A549 (cell line): ENCODE data around the gene KRT222. TPM values are rescaled to one million over a fixed set of nuclear protein-coding genes. Genes with fewer than 3 reads are reported as not detected.
A peak's percentile ranks its signal among the peaks of the same experiment; 100 is the strongest.

Experiments
- ATAC-seq, 2 experiments: fragments of 200-7000 bp in 1 of 2; fragments of >200 bp in 1 of 2; cut with Nextera tagmentation in 1 of 2; cut with Tn5 transposase in 1 of 2; 3 replicates each; pipeline versions ENCODE4 v1.8.0 to v1.9.1; 2018 to 2020; ENCODE audit warnings: mild to moderate bottlenecking in 1 of 2, moderate library complexity in 1 of 2
- CTCF ChIA-PET: fragments of 300-600 bp; sonication (Branson Sonifier 250); formaldehyde crosslinking; extraction: SDS; loops from one replicate; lab custom pipeline; 2021; ENCODE audit warnings: antibody characterized with exemption, inconsistent platforms; lab: Yijun Ruan, JAX
- POLR2A ChIA-PET: fragments of 350-600 bp; formaldehyde crosslinking; extraction: SDS; loops from one replicate; lab custom pipeline; 2021; ENCODE audit warnings: antibody characterized with exemption, inconsistent platforms; lab: Yijun Ruan, JAX
- DNase-seq, 2 experiments: peaks; one replicate each; pipeline versions ENCODE4 v3.0.0 to v3.0.0-alpha.2; 2011 to 2016; ENCODE audit warnings: low read depth in 1 of 2, low spot score in 1 of 2
- FAIRE-seq: peaks from 2 replicates; lab custom pipeline; 2011; peaks lifted over from hg19 to GRCh38; lab: Jason Lieb, UNC
- H3K27ac ChIP-seq, 2 experiments: fragments of >200 bp; sonication (Bioruptor Twin); formaldehyde crosslinking; 3 replicates each; pipeline ENCODE4 v1.5.1; 2016 to 2017
- H3K4me1 ChIP-seq: fragments of >200 bp; sonication (Bioruptor Twin); formaldehyde crosslinking; 3 replicates; pipeline ENCODE4 v1.6.1; 2016
- H3K4me2 ChIP-seq: fragments of >200 bp; sonication (Bioruptor Twin); formaldehyde crosslinking; 3 replicates; pipeline ENCODE4 v1.6.1; 2016
- H3K4me3 ChIP-seq: fragments of >200 bp; sonication (Bioruptor Twin); formaldehyde crosslinking; 3 replicates; pipeline ENCODE4 v1.5.1; 2016
- H3K9me3 ChIP-seq: fragments of >200 bp; sonication (Bioruptor Twin); formaldehyde crosslinking; 3 replicates; pipeline ENCODE4 v1.6.1; 2016
- CHD2 ChIP-seq: fragments of 150-350 bp; IDR thresholded peaks from 2 replicates; pipeline ENCODE4 v1.6.1; 2014; ENCODE audit warnings: low read length; ENCODE audit not compliant: partially characterized antibody
- EHMT2 ChIP-seq: fragments of 200-600 bp; sonication (generic); IDR thresholded peaks from 2 replicates; pipeline ENCODE4 v1.6.1; 2016; ENCODE audit warnings: antibody characterized with exemption, low read depth, mild to moderate bottlenecking, moderate library complexity
- HDAC2 ChIP-seq: fragments of 200-600 bp; sonication (generic); IDR thresholded peaks from 2 replicates; pipeline ENCODE4 v1.6.1; 2016
- MAFK ChIP-seq: fragments of 450-650 bp; IDR thresholded peaks from 2 replicates; pipeline ENCODE4 v1.6.1; 2014; ENCODE audit not compliant: partially characterized antibody
- NFE2L2 ChIP-seq: fragments of 150-350 bp; conservative IDR thresholded peaks from 2 replicates; pipeline ENCODE4 v1.6.1; 2014; ENCODE audit warnings: low read length
- NPAS2 ChIP-seq: fragments of 250-450 bp; sonication (Bioruptor Pico); IDR thresholded peaks from 2 replicates; pipeline ENCODE4 v1.8.0; 2022; ENCODE audit warnings: mild to moderate bottlenecking, moderate library complexity, borderline replicate concordance
- RARB ChIP-seq: fragments of 250-450 bp; sonication (Bioruptor Pico); IDR thresholded peaks from 2 replicates; pipeline ENCODE4 v1.8.0; 2021; ENCODE audit warnings: mild to moderate bottlenecking, moderate library complexity
- SMC3 ChIP-seq: fragments of >200 bp; sonication (Bioruptor Twin); formaldehyde crosslinking; IDR thresholded peaks from 3 replicates; pipeline ENCODE4 v1.6.1; 2018; ENCODE audit warnings: inconsistent platforms
- WGBS: methylation state at CpG from one replicate; pipeline ENCODE4 v1.1.6; 2017; ENCODE audit errors: missing lambda C conversion rate; 5-methylcytosine and 5-hydroxymethylcytosine counted together
- polyA plus RNA-seq, 4 experiments: library from polyadenylated mRNA; depleted of rRNA in 3 of 4; stranded (reverse); fragments of >200 nt; fragmentation: RNase III in 1 of 4; extraction: RNeasy Plus Mini Kit Qiagen cat#74134 plus additional on column Dnase treatment in 1 of 4; gene quantifications; 2 replicates in 3 of 4; 3 replicates in 1 of 4; pipeline ENCODE4 v1.2.3, GENCODE V29; 2011 to 2017
- TF ChIP-seq, protein P1 (sequence below): fragments of 250-450 bp; sonication (Bioruptor Pico); IDR thresholded peaks from 2 replicates; pipeline ENCODE4 v1.5.0; 2020; ENCODE audit warnings: low read depth, mild to moderate bottlenecking, moderate library complexity
- TF ChIP-seq, protein P2 (sequence below): fragments of 200-600 bp; sonication (generic); IDR thresholded peaks from 2 replicates; pipeline ENCODE4 v1.6.1; 2016; ENCODE audit warnings: antibody characterized with exemption, mild to moderate bottlenecking, moderate library complexity
- TF ChIP-seq, protein P3 (sequence below): fragments of >200 bp; sonication (Bioruptor Twin); formaldehyde crosslinking; IDR thresholded peaks from 3 replicates; pipeline ENCODE4 v1.5.1; 2016
- TF ChIP-seq, protein P4 (sequence below): fragments of 150-350 bp; IDR thresholded peaks from 2 replicates; pipeline ENCODE4 v1.6.1; 2014; ENCODE audit warnings: low read depth, mild to moderate bottlenecking, low read length
- TF ChIP-seq, protein P5 (sequence below): fragments of 450-650 bp; IDR thresholded peaks from 2 replicates; pipeline ENCODE4 v1.6.1; 2014; ENCODE audit warnings: antibody characterized with exemption

Gene KRT222
- polyA plus RNA-seq, 2 of the 4 experiments (the other 2 are of a cell fraction): 1.8 TPM

DNA sequence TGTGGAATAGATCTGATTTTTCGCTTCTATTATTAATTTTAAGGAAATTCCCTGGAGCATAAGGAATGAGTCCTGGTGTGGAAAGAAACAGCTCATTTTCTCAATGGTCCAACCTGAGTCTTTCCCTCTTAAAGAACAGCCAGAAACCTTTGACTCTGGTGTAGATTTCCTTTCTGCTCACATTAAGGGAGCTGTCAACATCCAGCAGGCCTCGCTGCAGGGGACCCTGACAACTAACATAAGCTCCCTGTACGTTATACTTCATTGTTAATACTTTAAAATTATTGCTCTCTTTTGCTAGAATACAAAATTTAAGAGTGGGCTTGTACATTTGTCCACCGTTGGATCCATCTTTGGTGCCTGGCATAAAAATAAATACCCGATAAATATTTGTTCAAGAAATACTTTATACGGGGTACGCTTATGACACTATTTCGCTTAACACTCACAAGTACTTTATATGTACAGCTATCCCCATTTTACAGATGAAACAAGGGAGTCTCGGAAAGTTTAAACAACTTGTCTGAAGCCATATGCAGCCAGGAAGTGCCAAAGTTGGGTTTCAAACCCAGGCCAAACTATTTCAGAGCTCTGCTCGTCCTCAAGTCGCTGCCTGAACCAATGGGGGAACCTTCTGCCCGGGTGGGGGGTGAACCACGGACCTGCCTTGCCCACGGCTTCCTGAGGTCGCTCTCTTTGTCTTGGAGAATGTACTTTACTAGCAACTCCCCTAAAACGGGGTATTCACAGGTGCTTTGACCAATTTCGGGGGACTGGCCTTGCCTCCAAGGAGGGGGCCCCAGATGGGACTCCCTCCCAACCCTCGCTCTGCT is 18.0 kb downstream of the KRT222 start:
- CTCF ChIA-PET: interaction anchor here (0.6 to 3.2 kb wide), 7 partner anchors 13 to 1020 kb away, joined by 3 to 18 read pairs (median 5); no protein-coding TSS in a partner anchor
- DNase-seq: peak in 1 of 2 experiments; percentile 69

DNA sequence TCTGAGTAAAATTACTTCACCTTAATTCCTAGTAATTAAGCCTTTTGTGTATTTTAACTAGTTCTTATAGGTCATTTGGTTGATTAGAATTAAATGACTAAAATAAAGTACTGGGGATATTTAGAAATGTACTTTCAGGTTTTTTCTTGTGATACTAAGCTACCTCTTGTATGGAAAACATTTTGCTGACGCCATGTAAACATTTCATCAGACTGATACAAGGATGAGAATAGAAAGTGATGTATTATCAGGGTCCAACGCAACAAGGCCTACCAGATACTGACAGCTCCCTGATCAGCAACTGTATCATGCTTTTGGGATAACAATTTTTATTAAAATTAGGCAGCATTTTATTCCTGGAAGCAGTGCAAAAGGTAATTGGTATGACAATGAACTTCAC is 19.0 kb downstream of the KRT222 start:
- H3K4me1 ChIP-seq: peaks cover 26% of the 10 kb centered on the region
- CTCF ChIA-PET: interaction anchor here (1.5 to 3.2 kb wide), 3 partner anchors 26 to 146 kb away, joined by 5 to 18 read pairs (median 6); no protein-coding TSS in a partner anchor
- POLR2A ChIA-PET: interaction anchor here (0.7 to 2.0 kb wide), 3 partner anchors 12 to 43 kb away, joined by 3 to 6 read pairs (median 3); no protein-coding TSS in a partner anchor
- no peak for FAIRE-seq
- no peak for ATAC-seq
- H3K4me3 ChIP-seq: peak overlapping the region; percentile 79; the same call in 1 of the 3 replicates
- H3K9me3 ChIP-seq: no peaks in the 10 kb centered on the region
- 82% methylated on average over 2 of the region's 2 CpGs for WGBS
- H3K4me2 ChIP-seq: peak overlapping the region; percentile 96
- TF ChIP-seq CHD2 (no peak), NPAS2 (no peak), MAFK (peak; percentile 44), SMC3 (no peak), EHMT2 (no peak)
- TF ChIP-seq, protein P1, sequence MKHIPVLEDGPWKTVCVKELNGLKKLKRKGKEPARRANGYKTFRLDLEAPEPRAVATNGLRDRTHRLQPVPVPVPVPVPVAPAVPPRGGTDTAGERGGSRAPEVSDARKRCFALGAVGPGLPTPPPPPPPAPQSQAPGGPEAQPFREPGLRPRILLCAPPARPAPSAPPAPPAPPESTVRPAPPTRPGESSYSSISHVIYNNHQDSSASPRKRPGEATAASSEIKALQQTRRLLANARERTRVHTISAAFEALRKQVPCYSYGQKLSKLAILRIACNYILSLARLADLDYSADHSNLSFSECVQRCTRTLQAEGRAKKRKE: no peak
- TF ChIP-seq, all 56 proteins: peak for 1
- DNase-seq: no peak
- no peak overlapping the region for H3K27ac ChIP-seq

More for the DNA sequence above, 18.0 kb downstream of the KRT222 start:
- peaks cover 26% of the 10 kb centered on the region for H3K4me1 ChIP-seq
- peak; percentile 68 for FAIRE-seq
- 0 out of 2 replicates have a peak, but pooled peaks have one; percentile 26 for TF ChIP-seq HDAC2
- TF ChIP-seq, protein P2, sequence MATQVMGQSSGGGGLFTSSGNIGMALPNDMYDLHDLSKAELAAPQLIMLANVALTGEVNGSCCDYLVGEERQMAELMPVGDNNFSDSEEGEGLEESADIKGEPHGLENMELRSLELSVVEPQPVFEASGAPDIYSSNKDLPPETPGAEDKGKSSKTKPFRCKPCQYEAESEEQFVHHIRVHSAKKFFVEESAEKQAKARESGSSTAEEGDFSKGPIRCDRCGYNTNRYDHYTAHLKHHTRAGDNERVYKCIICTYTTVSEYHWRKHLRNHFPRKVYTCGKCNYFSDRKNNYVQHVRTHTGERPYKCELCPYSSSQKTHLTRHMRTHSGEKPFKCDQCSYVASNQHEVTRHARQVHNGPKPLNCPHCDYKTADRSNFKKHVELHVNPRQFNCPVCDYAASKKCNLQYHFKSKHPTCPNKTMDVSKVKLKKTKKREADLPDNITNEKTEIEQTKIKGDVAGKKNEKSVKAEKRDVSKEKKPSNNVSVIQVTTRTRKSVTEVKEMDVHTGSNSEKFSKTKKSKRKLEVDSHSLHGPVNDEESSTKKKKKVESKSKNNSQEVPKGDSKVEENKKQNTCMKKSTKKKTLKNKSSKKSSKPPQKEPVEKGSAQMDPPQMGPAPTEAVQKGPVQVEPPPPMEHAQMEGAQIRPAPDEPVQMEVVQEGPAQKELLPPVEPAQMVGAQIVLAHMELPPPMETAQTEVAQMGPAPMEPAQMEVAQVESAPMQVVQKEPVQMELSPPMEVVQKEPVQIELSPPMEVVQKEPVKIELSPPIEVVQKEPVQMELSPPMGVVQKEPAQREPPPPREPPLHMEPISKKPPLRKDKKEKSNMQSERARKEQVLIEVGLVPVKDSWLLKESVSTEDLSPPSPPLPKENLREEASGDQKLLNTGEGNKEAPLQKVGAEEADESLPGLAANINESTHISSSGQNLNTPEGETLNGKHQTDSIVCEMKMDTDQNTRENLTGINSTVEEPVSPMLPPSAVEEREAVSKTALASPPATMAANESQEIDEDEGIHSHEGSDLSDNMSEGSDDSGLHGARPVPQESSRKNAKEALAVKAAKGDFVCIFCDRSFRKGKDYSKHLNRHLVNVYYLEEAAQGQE: no peak
- TF ChIP-seq, all 56 proteins: peak for 1
- Histone ChIP-seq H3K4me3 (peak overlapping the region; percentile 79), H3K27ac (peak overlapping the region; percentile 91 to 92), H3K9me3 (no peaks in the 10 kb centered on the region), H3K4me2 (peak overlapping the region; percentile 96)
- POLR2A ChIA-PET: interaction anchor here (0.6 to 2.0 kb wide), 9 partner anchors 19 to 1041 kb away, joined by 3 to 6 read pairs (median 4); no protein-coding TSS in a partner anchor
- peak; percentile 79 to 85 for ATAC-seq
- 3% methylated on average over 18 of the region's 18 CpGs for WGBS

DNA sequence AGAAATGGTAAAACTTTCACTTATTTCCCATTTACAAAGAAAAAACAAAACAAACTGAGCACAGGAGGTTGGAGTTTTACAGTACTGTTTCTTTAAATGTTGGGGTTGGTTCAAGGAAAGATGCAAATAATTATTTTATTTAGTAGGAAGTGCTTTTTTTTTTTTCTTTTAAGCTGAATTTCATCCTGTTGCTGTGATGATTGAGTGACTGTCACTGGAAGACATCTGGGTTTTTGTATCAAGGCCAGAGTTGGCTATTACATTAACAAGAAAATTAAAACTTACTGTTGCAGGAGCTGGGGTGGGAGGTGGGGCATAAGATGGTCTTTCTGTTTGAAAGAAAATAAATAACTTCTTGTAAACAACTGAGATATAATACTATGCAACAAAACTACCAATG is 19.7 kb downstream of the KRT222 start:
- DNase-seq (no peak), ATAC-seq (no peak), FAIRE-seq (peak; percentile 76)
- H3K4me3 ChIP-seq: no peak overlapping the region
- peak overlapping the region; percentile 96 for H3K4me2 ChIP-seq
- TF ChIP-seq, protein P3, sequence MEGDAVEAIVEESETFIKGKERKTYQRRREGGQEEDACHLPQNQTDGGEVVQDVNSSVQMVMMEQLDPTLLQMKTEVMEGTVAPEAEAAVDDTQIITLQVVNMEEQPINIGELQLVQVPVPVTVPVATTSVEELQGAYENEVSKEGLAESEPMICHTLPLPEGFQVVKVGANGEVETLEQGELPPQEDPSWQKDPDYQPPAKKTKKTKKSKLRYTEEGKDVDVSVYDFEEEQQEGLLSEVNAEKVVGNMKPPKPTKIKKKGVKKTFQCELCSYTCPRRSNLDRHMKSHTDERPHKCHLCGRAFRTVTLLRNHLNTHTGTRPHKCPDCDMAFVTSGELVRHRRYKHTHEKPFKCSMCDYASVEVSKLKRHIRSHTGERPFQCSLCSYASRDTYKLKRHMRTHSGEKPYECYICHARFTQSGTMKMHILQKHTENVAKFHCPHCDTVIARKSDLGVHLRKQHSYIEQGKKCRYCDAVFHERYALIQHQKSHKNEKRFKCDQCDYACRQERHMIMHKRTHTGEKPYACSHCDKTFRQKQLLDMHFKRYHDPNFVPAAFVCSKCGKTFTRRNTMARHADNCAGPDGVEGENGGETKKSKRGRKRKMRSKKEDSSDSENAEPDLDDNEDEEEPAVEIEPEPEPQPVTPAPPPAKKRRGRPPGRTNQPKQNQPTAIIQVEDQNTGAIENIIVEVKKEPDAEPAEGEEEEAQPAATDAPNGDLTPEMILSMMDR: no peak
- TF ChIP-seq, protein P4, sequence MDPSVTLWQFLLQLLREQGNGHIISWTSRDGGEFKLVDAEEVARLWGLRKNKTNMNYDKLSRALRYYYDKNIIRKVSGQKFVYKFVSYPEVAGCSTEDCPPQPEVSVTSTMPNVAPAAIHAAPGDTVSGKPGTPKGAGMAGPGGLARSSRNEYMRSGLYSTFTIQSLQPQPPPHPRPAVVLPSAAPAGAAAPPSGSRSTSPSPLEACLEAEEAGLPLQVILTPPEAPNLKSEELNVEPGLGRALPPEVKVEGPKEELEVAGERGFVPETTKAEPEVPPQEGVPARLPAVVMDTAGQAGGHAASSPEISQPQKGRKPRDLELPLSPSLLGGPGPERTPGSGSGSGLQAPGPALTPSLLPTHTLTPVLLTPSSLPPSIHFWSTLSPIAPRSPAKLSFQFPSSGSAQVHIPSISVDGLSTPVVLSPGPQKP: no peak
- no peak for TF ChIP-seq RARB (CRISPR knock-in tag)
- TF ChIP-seq, protein P5, sequence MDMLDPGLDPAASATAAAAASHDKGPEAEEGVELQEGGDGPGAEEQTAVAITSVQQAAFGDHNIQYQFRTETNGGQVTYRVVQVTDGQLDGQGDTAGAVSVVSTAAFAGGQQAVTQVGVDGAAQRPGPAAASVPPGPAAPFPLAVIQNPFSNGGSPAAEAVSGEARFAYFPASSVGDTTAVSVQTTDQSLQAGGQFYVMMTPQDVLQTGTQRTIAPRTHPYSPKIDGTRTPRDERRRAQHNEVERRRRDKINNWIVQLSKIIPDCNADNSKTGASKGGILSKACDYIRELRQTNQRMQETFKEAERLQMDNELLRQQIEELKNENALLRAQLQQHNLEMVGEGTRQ: no peak
- no peak for TF ChIP-seq NFE2L2
- ChIA-PET POLR2A (interaction anchor here (0.8 to 1.1 kb wide), 3 partner anchors 11 to 174 kb away, joined by 3 read pairs; no protein-coding TSS in a partner anchor), CTCF (interaction anchor here (0.6 to 1.3 kb wide), 3 partner anchors 23 to 1022 kb away, joined by 3 to 6 read pairs (median 5); no protein-coding TSS in a partner anchor)
- H3K4me1 ChIP-seq: peaks cover 26% of the 10 kb centered on the region
- H3K27ac ChIP-seq: no peak overlapping the region
- H3K9me3 ChIP-seq: no peaks in the 10 kb centered on the region
